H1 (cell line): ENCODE measurements around the gene DPF3. TPM values are rescaled to one million over a fixed set of nuclear protein-coding genes. Genes with fewer than 3 reads are reported as not detected.

Experiments used
- CTCF ChIA-PET: fragments of 300-600 bp; sonication (Branson Sonifier 250); formaldehyde crosslinking; loops from one replicate; lab custom pipeline; 2021; ENCODE audit not compliant: partially characterized antibody; lab: Charles Lee
- POLR2A ChIA-PET: fragments of 300-600 bp; sonication (Branson Sonifier 250); formaldehyde crosslinking; loops from one replicate; lab custom pipeline; 2021; ENCODE audit warnings: inconsistent platforms; ENCODE audit not compliant: partially characterized antibody; lab: Charles Lee
- DNase-seq, 2 experiments: peaks; one replicate each; pipeline versions ENCODE4 v3.0.0 to v3.0.0-alpha.2; 2010 to 2022; ENCODE audit warnings: low spot score in 2 of 2, low read depth in 1 of 2, mixed read lengths in 1 of 2
- FAIRE-seq: peaks from 2 replicates; lab custom pipeline; 2011; peaks lifted over from hg19 to GRCh38; lab: Jason Lieb, UNC
- H2AFZ ChIP-seq: 2 replicates; pipeline ENCODE4 v1.8.1; 2012; ENCODE audit warnings: low read length, inconsistent platforms
- H2AK5ac ChIP-seq: 2 replicates; pipeline ENCODE4 v1.6.1; 2013; ENCODE audit warnings: low read depth, low read length
- H2BK120ac ChIP-seq: replicated peaks from 2 replicates; pipeline ENCODE3; 2013; ENCODE audit warnings: low read depth, low read length, inconsistent platforms
- H2BK12ac ChIP-seq: 2 replicates; pipeline ENCODE4 v1.6.1; 2013; ENCODE audit warnings: low read depth, low read length
- H2BK15ac ChIP-seq: 2 replicates; pipeline ENCODE4 v1.6.1; 2013; ENCODE audit warnings: low read length
- H2BK20ac ChIP-seq: 2 replicates; pipeline ENCODE4 v1.6.1; 2013; ENCODE audit warnings: low read length
- H2BK5ac ChIP-seq: 2 replicates; pipeline ENCODE4 v1.6.1; 2013; ENCODE audit warnings: low read depth, low read length
- H3K14ac ChIP-seq: 2 replicates; pipeline ENCODE4 v1.6.1; 2013; ENCODE audit warnings: inconsistent platforms; ENCODE audit not compliant: insufficient read length
- H3K18ac ChIP-seq: 2 replicates; pipeline ENCODE4 v1.6.1; 2013; ENCODE audit warnings: low read length; ENCODE audit errors: extremely low read depth
- H3K23ac ChIP-seq: 2 replicates; pipeline ENCODE4 v1.6.1; 2013; ENCODE audit warnings: inconsistent platforms; ENCODE audit not compliant: insufficient read length
- H3K23me2 ChIP-seq: 2 replicates; pipeline ENCODE4 v1.6.1; 2013; ENCODE audit warnings: low read depth, low read length
- H3K27ac ChIP-seq: 2 replicates; pipeline ENCODE4 v1.6.1; 2011; ENCODE audit warnings: low read depth, low read length, inconsistent platforms
- H3K27me3 ChIP-seq, 4 experiments: replicated peaks in 1 of 4; 1 replicate in 1 of 4; 2 replicates in 3 of 4; pipeline versions ENCODE4 v1.6.1 to v1.8.1; 2011 to 2013; ENCODE audit warnings: low read length in 3 of 4, mild to moderate bottlenecking in 3 of 4, inconsistent platforms in 2 of 4, mixed read lengths in 2 of 4, moderate library complexity in 1 of 4; ENCODE audit not compliant: control insufficient read depth in 3 of 4, insufficient read depth in 3 of 4; ENCODE audit errors: extremely low read depth in 1 of 4
- H3K36me3 ChIP-seq, 4 experiments: 2 replicates each; pipeline versions ENCODE4 v1.6.1 to v1.8.1; 2011 to 2013; ENCODE audit warnings: mild to moderate bottlenecking in 4 of 4, low read length in 3 of 4, moderate library complexity in 2 of 4, control low read depth in 1 of 4, inconsistent platforms in 1 of 4; ENCODE audit not compliant: insufficient read depth in 4 of 4, control insufficient read depth in 2 of 4
- H3K4ac ChIP-seq: replicated peaks from 2 replicates; pipeline ENCODE3; 2013; ENCODE audit warnings: low read length, low read depth, mixed read lengths, inconsistent platforms; ENCODE audit not compliant: insufficient read length
- H3K4me1 ChIP-seq, 4 experiments: replicated peaks in 1 of 4; 1 replicate in 1 of 4; 2 replicates in 3 of 4; pipeline versions ENCODE4 v1.6.1 to v1.8.1; 2011 to 2013; ENCODE audit warnings: low read length in 3 of 4, inconsistent platforms in 2 of 4, mixed read lengths in 1 of 4; ENCODE audit not compliant: insufficient read depth in 4 of 4, control insufficient read depth in 3 of 4
- H3K4me2 ChIP-seq, 2 experiments: 2 replicates each; pipeline versions ENCODE4 v1.6.1 to v1.8.1; 2011 to 2013; ENCODE audit warnings: low read depth in 2 of 2, low read length in 2 of 2, control low read depth in 1 of 2, inconsistent platforms in 1 of 2, mild to moderate bottlenecking in 1 of 2; ENCODE audit not compliant: insufficient read depth in 1 of 2
- H3K4me3 ChIP-seq, 4 experiments: fragments of 200-600, 300-600 bp in 1 of 4; sonication (generic), shearing (Covaris generic), sonication (Bioruptor Twin) in 1 of 4; 2 replicates each; pipeline versions ENCODE4 v1.5.1 to v1.8.1; 2011 to 2016; ENCODE audit warnings: low read length in 4 of 4, low read depth in 3 of 4, control low read depth in 2 of 4, inconsistent platforms in 2 of 4, mild to moderate bottlenecking in 2 of 4, mixed read lengths in 1 of 4, moderate library complexity in 1 of 4; ENCODE audit not compliant: insufficient read depth in 2 of 4; ENCODE audit errors: extremely low read depth in 1 of 4
- H3K56ac ChIP-seq: replicated peaks from 2 replicates; pipeline ENCODE3; 2013; ENCODE audit warnings: low read depth, mild to moderate bottlenecking, mixed read lengths, low read length, inconsistent platforms; ENCODE audit not compliant: insufficient read length
- H3K79me1 ChIP-seq: 2 replicates; pipeline ENCODE4 v1.6.1; 2013; ENCODE audit warnings: low read depth, low read length, control low read depth
- H3K79me2 ChIP-seq, 2 experiments: 2 replicates each; pipeline versions ENCODE4 v1.6.1 to v1.8.1; 2012 to 2013; ENCODE audit warnings: low read length in 2 of 2, mild to moderate bottlenecking in 2 of 2, inconsistent platforms in 1 of 2; ENCODE audit not compliant: insufficient read depth in 2 of 2, control insufficient read depth in 1 of 2
- H3K9ac ChIP-seq, 4 experiments: replicated peaks in 1 of 4; 1 replicate in 1 of 4; 2 replicates in 3 of 4; pipeline versions ENCODE4 v1.6.1 to v1.8.1; 2011 to 2013; ENCODE audit warnings: low read depth in 3 of 4, low read length in 3 of 4, control low read depth in 2 of 4, mild to moderate bottlenecking in 2 of 4, moderate library complexity in 2 of 4, inconsistent platforms in 1 of 4; ENCODE audit errors: extremely low read depth in 1 of 4
- H3K9me3 ChIP-seq, 2 experiments: 2 replicates each; pipeline versions ENCODE4 v1.6.1 to v1.8.1; 2012 to 2013; ENCODE audit warnings: mild to moderate bottlenecking in 2 of 2, moderate library complexity in 2 of 2, control low read depth in 1 of 2, inconsistent platforms in 1 of 2, low read depth in 1 of 2, low read length in 1 of 2, mixed read lengths in 1 of 2; ENCODE audit not compliant: insufficient read depth in 2 of 2
- H4K20me1 ChIP-seq, 2 experiments: replicated peaks in 1 of 2; 2 replicates each; pipeline versions ENCODE3 to v1.8.1; 2011 to 2013; ENCODE audit warnings: inconsistent platforms in 2 of 2, low read length in 2 of 2, mild to moderate bottlenecking in 1 of 2; ENCODE audit not compliant: insufficient read depth in 2 of 2, control insufficient read depth in 1 of 2
- H4K5ac ChIP-seq: 2 replicates; pipeline ENCODE4 v1.6.1; 2013; ENCODE audit warnings: low read length, low read depth, mixed read lengths, inconsistent platforms; ENCODE audit not compliant: insufficient read length
- H4K8ac ChIP-seq: 2 replicates; pipeline ENCODE4 v1.8.0; 2013; ENCODE audit warnings: mild to moderate bottlenecking, moderate library complexity, low read length, inconsistent platforms; ENCODE audit not compliant: insufficient read depth; ENCODE audit errors: extremely low read depth
- H4K91ac ChIP-seq: replicated peaks from 2 replicates; pipeline ENCODE3; 2013; ENCODE audit warnings: low read length, mixed read lengths, inconsistent platforms; ENCODE audit not compliant: insufficient read length
- CHD2 ChIP-seq: IDR thresholded peaks from 2 replicates; pipeline ENCODE4 v1.6.1; 2012; ENCODE audit warnings: low read length, improper control_type of control experiment
- TAF7 ChIP-seq: optimal IDR thresholded peaks from 2 replicates; pipeline ENCODE3; 2011; ENCODE audit warnings: low read depth, mild to moderate bottlenecking, inconsistent platforms, low read length, moderate library complexity, borderline replicate concordance
- WGBS, 2 experiments: shearing (Covaris generic) in 1 of 2; methylation state at CpG; one replicate each; pipeline versions ENCODE4 v1.1.6 to v1.1.7; 2013 to 2015; ENCODE audit warnings: low lambda C conversion rate in 2 of 2, mixed read lengths in 2 of 2, inconsistent platforms in 1 of 2, low coverage in 1 of 2, missing lambda C conversion rate in 1 of 2; ENCODE audit not compliant: insufficient replicate concordance in 2 of 2, insufficient coverage in 1 of 2, insufficient read length in 1 of 2; ENCODE audit errors: extremely low coverage in 1 of 2, missing lambda C conversion rate in 1 of 2; 5-methylcytosine and 5-hydroxymethylcytosine counted together
- polyA plus RNA-seq, 7 experiments: library from polyadenylated mRNA; depleted of rRNA in 3 of 7; stranded (reverse) in 5 of 7; unstranded in 2 of 7; fragments of >200 nt in 5 of 7; fragments of 200-250 nt in 2 of 7; gene quantifications; 1 replicate in 5 of 7; 2 replicates in 1 of 7; 4 replicates in 1 of 7; pipeline versions ENCODE4 v1.2.1 to v1.2.3, GENCODE V29; 2011 to 2013; ENCODE audit warnings: missing spikeins in 2 of 7, mixed read lengths in 2 of 7
- total RNA-seq: library from RNA; stranded (reverse); fragmentation: NEBNext Ultra II Directional; extraction: Animal tissue kit (Norgen Biotek cat#: 25700); gene quantifications from 2 replicates; pipeline ENCODE4 v1.2.1, GENCODE V29; 2021

DPF3 gene
- total and polyA plus RNA-seq, 2 of the 8 experiments (the other 6 are each of a cell fraction or from before 2014, with no cell fraction given): 0.19 TPM; not detected in 1

DNA sequence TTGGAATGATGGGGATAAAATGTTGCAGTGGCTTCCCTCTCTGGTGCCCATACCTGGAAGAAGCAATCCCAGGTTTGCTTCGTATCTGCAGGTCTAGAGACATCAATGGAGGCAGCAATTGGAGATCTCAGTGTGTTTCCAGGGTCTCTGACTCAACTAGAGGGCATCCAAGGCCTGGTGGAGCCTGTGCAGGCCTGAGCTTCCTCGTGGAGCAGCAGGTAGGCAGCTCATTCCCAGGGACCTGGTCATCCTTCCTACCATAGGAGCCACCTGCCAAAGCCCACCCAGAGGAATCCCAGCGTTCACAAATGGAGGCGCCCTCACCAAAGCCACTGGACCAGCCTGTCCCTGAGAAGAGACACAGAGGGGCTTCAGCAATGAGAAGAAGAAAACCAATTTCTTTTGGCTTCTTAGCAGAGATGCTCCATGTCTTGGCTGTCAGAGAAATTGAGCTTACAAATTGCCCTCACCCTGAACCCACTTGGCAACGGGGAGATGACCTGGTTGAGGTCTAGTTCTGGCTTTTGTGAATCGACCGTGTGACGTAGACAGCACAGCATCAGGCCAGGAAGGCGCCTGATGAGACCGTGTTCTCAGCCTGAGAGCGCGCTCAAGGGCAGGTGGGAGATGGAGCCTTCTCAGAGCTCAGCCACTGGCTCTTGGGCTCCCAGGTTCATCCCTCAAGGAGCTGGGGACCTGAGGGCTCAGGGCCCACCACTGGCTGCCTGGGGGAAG lies 283.6 kb downstream of the DPF3 start:
- CTCF ChIA-PET: interaction anchor here (0.6 to 1.7 kb wide), 5 partner anchors 10 to 862 kb away, joined by 3 to 4 read pairs (median 3); no protein-coding TSS in a partner anchor
- WGBS, 2 experiments: 88% methylated on average over 12 of the region's 12 CpGs; no CpG with 5 or more reads in 1 of the 2 experiments
- H2BK5ac ChIP-seq: no peak overlapping the region

More for the DNA sequence above, 283.6 kb downstream of the DPF3 start:
- H3K14ac ChIP-seq: no peak overlapping the region
- no peak overlapping the region for H3K4me2 ChIP-seq
- no peak overlapping the region for H3K27ac ChIP-seq
- no peak overlapping the region for H3K4me3 ChIP-seq
- TF ChIP-seq TAF7 (no peak), CHD2 (no peak)
- no peaks in the 10 kb centered on the region for H4K20me1 ChIP-seq
- H3K79me1 ChIP-seq: no peaks in the 10 kb centered on the region
- FAIRE-seq: no peak
- H3K9ac ChIP-seq: no peak overlapping the region
- no peaks in the 10 kb centered on the region for H3K9me3 ChIP-seq
- H4K91ac ChIP-seq: no peak overlapping the region
- H3K18ac ChIP-seq: no peak overlapping the region
- H3K4me1 ChIP-seq: no peaks in the 10 kb centered on the region
- peak in 1 of 2 experiments; percentile 8 for DNase-seq
- H2BK120ac ChIP-seq: no peak overlapping the region
- H3K79me2 ChIP-seq: no peaks in the 10 kb centered on the region
- no peak overlapping the region for H4K5ac ChIP-seq
- no peak overlapping the region; the same call in 1 of the 2 replicates for H4K8ac ChIP-seq
- no peak overlapping the region for H2BK15ac ChIP-seq
- no peak overlapping the region for H2AK5ac ChIP-seq
- H3K56ac ChIP-seq: no peak overlapping the region
- POLR2A ChIA-PET: no interaction called here
- no peaks in the 10 kb centered on the region for H3K27me3 ChIP-seq
- no peak overlapping the region for H2BK20ac ChIP-seq
- no peak overlapping the region for H3K23ac ChIP-seq
- H3K23me2 ChIP-seq: no peaks in the 10 kb centered on the region
- no peaks in the 10 kb centered on the region for H3K36me3 ChIP-seq
- H2AFZ ChIP-seq: no peak overlapping the region
- no peak overlapping the region for H3K4ac ChIP-seq
- H2BK12ac ChIP-seq: no peak overlapping the region
